ENCODE data around the gene TFDP1. TPM values are rescaled to one million over a fixed set of nuclear protein-coding genes. Genes with fewer than 3 reads are reported as not detected.

TFDP1 gene
- total RNA-seq, 1 donor from 2014 or later: 38.9 TPM

DNA sequence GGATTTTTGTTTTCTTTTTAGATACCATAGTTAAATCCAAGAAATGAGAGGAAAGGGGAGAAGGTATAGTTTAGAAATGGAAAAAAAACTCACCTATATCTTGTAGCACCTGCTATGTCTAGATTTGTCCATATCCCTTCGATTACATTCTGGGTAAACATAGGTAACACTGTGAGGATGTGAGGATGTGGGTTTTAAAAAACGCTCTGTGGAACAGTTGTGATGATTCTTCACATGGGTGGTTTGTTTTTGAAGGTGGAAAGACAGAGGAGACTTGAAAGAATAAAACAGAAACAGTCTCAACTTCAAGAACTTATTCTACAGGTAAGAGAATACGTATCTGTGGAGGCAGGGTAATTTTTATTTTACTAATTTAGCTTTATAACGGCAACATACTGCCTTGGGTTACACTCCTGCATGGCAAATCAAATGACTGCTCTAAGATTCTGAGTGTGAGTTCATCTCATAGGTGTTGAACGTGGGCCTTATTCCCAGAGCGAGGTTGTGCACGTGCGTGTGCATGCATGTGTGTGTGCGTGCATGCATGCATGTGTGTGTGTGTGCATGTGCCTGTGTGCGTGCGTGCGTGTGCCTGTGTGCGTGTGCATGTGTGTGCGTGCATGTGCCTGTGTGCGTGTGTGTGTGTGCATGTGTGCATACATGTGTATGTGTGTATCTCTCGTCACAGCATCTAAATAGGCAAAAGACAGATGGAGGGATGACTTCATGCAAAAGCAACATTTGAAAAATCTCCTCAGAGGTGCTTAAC lies 49.9 kb downstream of the TFDP1 start:
- no peak for DNase-seq

GRCh38 chr13:113635048-113635420 lies 50.5 kb downstream of the TFDP1 start:
- no peak for DNase-seq

DNA sequence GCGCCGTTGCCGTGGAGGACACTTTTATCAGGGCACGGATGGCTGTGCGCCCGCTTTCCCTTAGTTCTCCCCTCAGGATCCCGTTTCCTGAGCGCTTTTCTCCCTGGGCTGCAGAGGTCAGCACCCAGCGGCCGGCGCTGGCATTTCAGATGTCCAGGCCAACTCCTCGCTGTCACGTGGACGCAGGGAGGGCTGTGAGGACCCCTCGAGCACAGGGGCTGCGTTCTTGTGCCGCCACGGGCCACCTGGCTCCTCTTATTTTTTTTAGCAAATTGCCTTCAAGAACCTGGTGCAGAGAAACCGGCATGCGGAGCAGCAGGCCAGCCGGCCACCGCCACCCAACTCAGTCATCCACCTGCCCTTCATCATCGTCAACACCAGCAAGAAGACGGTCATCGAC lies 51.2 kb downstream of the TFDP1 start:
- no peak for DNase-seq

DNA sequence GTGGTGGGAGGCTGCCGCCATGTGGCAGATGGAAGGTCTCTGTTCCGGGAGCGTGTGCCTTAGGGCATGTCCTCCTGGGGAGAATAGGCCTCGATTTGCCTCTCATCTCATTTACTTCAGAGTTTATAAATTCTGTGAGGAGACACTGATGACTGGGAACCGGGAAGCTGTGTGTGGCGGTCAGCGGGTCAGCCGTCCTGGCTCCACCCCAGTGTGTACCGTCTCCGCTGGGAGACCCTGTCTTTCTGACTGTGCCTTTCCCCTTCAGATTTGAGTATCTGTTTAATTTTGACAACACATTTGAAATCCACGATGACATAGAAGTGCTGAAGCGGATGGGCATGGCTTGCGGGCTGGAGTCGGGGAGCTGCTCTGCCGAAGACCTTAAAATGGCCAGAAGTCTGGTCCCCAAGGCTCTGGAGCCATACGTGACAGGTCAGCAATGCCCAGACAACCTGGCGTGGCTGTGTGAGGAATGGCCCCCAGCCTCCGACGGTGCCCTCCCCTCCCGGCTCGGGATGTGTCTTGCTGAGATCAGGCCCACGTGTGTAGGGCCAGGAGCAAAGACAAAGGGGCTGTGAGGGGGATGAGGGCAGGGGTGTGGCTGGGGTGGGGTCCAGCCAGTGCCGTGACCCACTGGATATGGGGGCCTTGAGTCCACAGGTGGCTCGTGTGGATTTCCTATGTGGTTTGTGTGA lies 51.9 kb downstream of the TFDP1 start:
- no peak for DNase-seq

GRCh38 chr13:113637262-113638160 lies 53.0 kb downstream of the TFDP1 start:
- no peak for DNase-seq

GRCh38 chr13:113638173-113638746 lies 53.7 kb downstream of the TFDP1 start:
- no peak for DNase-seq

DNA sequence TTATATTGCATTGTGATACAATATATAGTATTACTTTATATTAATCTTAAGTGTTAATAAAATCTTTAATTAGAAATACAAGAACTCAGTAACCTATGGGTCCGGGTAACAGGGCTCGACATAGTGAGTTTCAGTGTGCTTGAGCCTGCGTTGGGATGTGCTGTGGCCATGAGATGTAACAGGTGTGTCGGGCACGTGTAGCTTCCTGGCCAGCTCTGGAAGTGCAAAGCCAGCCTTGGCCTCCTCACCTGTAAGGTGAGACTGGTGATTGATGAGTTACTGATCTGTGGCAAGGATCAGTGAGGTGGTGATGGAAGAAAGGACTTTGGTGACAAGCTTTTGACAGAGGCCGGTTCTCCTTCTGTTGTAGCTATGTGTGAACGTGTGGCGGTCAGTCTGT lies 54.3 kb downstream of the TFDP1 start:
- DNase-seq: no peak

DNA sequence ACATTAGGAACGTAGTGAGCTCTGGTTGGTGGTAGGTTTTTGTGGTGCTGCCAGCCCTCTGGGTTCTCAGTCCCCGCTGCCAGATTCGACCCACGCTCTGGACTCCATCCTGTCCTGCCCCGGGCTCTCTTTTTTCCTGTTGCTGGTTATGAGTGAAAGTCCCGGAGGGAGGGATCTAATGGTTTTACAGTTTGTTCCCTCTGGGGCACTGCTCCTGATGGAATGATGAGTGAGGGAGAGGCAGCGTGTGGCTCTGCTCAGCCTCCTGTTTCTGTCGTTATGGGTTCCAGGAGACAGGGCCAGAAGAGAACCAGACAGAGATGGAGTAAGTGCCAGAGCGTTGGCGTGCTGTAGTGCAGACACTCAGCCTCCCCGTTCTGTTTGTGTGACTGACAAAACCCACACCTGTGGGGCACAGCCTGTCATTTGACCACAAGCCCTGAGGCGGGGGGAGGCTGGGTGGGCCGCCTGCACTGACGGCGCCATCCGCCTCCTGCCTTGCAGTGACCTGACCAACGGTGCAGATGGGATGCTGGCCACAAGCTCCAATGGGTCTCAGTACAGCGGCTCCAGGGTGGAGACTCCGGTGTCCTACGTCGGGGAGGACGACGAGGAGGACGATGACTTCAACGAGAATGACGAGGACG lies 55.2 kb downstream of the TFDP1 start:
- DNase-seq: peak; percentile 49

DNA sequence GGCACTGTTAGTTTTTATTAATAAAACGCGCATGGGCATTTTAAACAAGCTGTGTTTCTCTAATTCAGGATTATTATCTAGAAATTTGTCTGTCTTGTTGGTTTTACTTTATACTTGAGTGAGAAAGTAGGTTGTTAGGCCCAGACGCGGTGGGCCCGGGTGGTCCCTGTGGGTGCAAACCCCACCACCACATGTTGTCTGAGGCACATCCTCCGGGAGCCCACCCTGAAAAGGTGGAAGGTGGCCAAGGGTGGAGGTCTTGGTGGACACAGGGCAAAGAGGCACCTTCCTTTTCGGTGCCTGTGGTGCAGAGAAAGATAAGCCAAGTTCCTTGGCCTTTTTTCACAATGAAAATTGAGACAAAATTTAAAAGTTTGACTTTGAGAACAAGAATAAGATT lies 56.9 kb downstream of the TFDP1 start:
- DNase-seq: no peak

- DNase-seq: no peak
Measured at GRCh38 chr13:113642563-113642962, 58.0 kb downstream of the TFDP1 start.

- no peak for DNase-seq
Measured at GRCh38 chr13:113643593-113643992, 59.0 kb downstream of the TFDP1 start.

DNA sequence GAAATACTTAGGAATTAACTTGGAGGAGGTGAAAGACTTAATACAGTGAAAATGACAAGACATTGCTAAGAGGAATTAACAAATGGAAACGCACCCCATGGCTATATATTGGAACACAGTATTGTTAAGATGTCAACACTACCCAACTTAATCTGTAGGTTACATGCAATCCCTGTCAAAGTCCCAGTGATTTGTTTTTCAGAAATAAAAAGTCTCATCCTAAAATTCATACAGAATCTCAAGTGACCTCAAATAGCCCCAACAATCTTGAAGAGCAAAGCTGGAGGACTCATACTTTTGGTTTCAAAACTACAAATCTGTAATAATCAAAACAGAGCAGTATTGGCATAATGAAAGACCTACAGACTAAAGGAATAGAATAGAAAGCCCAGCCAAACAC lies 60.2 kb downstream of the TFDP1 start:
- no peak for DNase-seq

DNA sequence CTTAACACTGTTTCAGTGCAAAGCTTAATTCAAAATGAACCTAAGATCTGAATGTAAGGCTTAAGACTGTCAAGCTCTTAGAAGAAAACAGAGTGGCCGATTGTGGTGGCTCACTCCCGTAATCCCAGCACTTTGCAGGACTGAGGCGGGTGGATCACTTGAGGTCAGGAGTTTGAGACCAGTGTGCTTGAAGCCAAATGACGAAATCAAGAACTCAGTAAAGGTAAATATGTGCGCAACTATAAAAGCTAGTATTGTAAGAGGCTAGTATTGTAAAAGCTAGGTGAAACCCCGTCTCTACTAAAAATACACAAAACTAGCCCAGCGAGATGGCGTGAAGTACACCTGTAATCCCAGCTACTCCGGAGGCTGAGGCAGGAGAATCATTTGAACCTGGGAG lies 60.8 kb downstream of the TFDP1 start:
- DNase-seq: no peak

- DNase-seq: no peak
Measured at GRCh38 chr13:113646376-113646775, 61.8 kb downstream of the TFDP1 start.

GRCh38 chr13:113646921-113647340 lies 62.4 kb downstream of the TFDP1 start:
- DNase-seq: no peak

GRCh38 chr13:113647351-113648215 lies 63.0 kb downstream of the TFDP1 start:
- DNase-seq: peak; percentile 15

DNA sequence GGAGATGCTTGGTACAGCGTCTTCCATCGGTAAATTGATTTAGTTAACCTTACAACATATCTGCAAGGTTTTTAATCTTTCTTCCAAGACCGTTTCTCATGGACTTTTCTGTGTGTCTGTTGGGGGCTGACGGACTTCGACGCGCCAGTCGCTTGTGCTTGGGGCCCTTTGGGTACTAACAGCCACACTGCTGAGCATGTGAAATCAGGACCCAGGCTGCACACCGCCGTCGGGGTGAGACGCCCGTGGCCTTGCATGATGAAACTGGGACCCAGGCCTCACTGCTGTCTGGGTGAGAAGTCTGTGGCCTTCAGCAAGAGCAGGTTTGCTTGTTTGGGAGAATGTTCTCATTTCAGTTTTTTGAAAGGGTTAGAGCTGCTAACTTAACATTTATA lies 63.7 kb downstream of the TFDP1 start:
- no peak for DNase-seq

DNA sequence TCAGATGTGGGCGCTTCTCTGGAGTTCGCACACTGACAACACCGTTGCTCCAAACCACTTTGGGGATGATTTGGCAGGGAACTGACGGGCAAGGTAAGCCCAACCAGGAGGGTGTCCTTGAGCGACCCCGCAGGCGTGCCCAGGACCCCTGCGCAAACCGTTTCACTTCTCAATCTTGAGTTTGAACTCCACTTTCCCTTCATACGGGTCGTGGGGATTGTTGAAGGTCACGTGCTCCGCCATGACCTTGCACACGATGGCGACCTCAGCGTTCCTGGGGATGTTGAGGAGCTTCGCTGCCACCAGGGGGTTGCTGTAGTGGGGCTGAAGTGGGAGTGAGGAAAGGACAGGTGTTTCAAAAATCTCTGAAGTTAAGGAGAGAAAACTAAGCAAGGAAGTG lies 64.7 kb downstream of the TFDP1 start:
- DNase-seq: no peak

- DNase-seq: no peak
Measured at GRCh38 chr13:113650275-113650674, 65.7 kb downstream of the TFDP1 start.

DNA sequence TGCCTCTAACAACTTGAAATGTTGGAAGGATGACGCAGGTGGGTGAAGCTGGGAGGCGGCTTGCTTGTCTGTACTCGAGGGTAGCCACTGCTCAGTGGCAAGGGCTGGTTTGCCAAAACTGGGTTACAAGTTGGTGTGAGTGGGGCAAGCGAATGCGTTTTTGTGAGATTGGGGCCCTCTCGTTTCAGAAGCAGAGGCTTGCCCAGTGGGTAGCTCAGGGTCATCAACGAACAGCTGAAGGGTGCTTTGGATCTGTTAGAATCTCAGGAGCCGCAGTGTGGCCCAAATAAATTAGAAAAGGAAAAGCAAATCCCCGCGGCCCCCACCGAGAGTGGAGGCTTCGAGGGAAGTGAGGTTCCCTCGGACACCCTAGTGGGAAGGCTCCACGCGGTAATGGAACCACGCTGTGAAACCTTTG lies 66.2 kb downstream of the TFDP1 start:
- DNase-seq: no peak

Data from skin of body (tissue), 2 donors.